Aorta (tissue), 5 donors: ENCODE data around the gene C15orf62. TPM values are rescaled to one million over a fixed set of nuclear protein-coding genes. Genes with fewer than 3 reads are reported as not detected.

ENCODE experiments used
- ATAC-seq: fragments of 200-7000 bp; cut with Tn5 transposase; one replicate; pipeline ENCODE4 v1.9.1; 2022; ENCODE audit warnings: moderate library complexity; ENCODE audit not compliant: low FRiP score
- DNase-seq, 2 donors: peaks; one replicate each; pipeline ENCODE4 v3.0.0-alpha.2; 2020
- H3K27ac ChIP-seq, 2 donors: one replicate each; pipeline ENCODE4 v1.5.1; 2013; ENCODE audit warnings: low read length in 2 of 2, mild to moderate bottlenecking in 2 of 2, moderate library complexity in 2 of 2, control low read depth in 1 of 2, inconsistent platforms in 1 of 2, low read depth in 1 of 2
- H3K27me3 ChIP-seq, 2 donors: one replicate each; pipeline ENCODE4 v1.6.1; 2013; ENCODE audit warnings: control low read depth in 1 of 2, low read length in 1 of 2, mild to moderate bottlenecking in 1 of 2, moderate library complexity in 1 of 2; ENCODE audit not compliant: insufficient read depth in 2 of 2, control insufficient read depth in 1 of 2
- H3K36me3 ChIP-seq, 2 donors: one replicate each; pipeline ENCODE4 v1.6.1; 2013; ENCODE audit warnings: control low read depth in 1 of 2, low read length in 1 of 2, mild to moderate bottlenecking in 1 of 2; ENCODE audit not compliant: insufficient read depth in 2 of 2, control insufficient read depth in 1 of 2
- H3K4me1 ChIP-seq, 2 donors: one replicate each; pipeline ENCODE4 v1.6.1; 2013; ENCODE audit warnings: low read length in 2 of 2, control low read depth in 1 of 2, mild to moderate bottlenecking in 1 of 2, moderate library complexity in 1 of 2; ENCODE audit not compliant: insufficient read depth in 2 of 2, control insufficient read depth in 1 of 2
- H3K4me3 ChIP-seq, 2 donors: one replicate each; pipeline ENCODE4 v1.5.1; 2013; ENCODE audit warnings: low read length in 2 of 2, control low read depth in 1 of 2, mild to moderate bottlenecking in 1 of 2
- H3K9me3 ChIP-seq: one replicate; pipeline ENCODE4 v1.6.1; 2013; ENCODE audit warnings: mild to moderate bottlenecking, low read length; ENCODE audit not compliant: control insufficient read depth
- WGBS, 2 donors: extraction: QIAGEN DNeasy Blood & Tissue Kit; methylation state at CpG; one replicate each; pipeline ENCODE4 v1.1.7; 2013; 5-methylcytosine and 5-hydroxymethylcytosine counted together
- intact Hi-C, 2 donors: fragments of 100-400 bp; cut with DNase I; formaldehyde crosslinking; loops; one replicate each; pipeline versions ENCODE4 v1.14.2 to v1.15.0; 2022
- polyA plus RNA-seq, 2 donors: library from polyadenylated mRNA; stranded (reverse); fragments of 200-250 nt; gene quantifications; one replicate each; pipeline ENCODE4 v1.2.3, GENCODE V29; 2013
- total RNA-seq, 2 donors: library from RNA; stranded (reverse); fragmentation: NEBNext Ultra II Directional; extraction: Animal tissue kit (Norgen Biotek cat#: 25700); gene quantifications; one replicate each; pipeline ENCODE4 v1.2.1, GENCODE V29; 2021
- donor health status: healthy with polysubstance abuse.
- donor health status: Bipolar disorder and iron deficiency.
- donor health status: DM: no; HTN: no; CAD: no.
- donor health status: DM: no; HTN: no; CAD: no.
- donor health status: DM: yes; HTN: yes; CAD: no.

C15orf62 gene
- total and polyA plus RNA-seq, 4 donors: 0.19 to 0.97 (median 0.87) TPM; not detected in 1

GRCh38 chr15:40771242-40771641, 1.5 kb downstream of the C15orf62 start:
- Histone ChIP-seq H3K36me3 (no peaks in the 10 kb centered on the region), H3K27ac (no peak overlapping the region), H3K4me1 (no peaks in the 10 kb centered on the region), H3K27me3 (no peaks in the 10 kb centered on the region), H3K4me3 (no peak overlapping the region), H3K9me3 (no peaks in the 10 kb centered on the region)
- DNase-seq: no peak
- ATAC-seq: no peak
- intact Hi-C loops: no loop called here
- 94 to 95% methylated on average over 5 of the region's 5 CpGs for WGBS, 2 donors

- H3K36me3 ChIP-seq: no peaks in the 10 kb centered on the region
Observed at GRCh38 chr15:40772014-40772413, 2.2 kb downstream of the C15orf62 start.

DNA sequence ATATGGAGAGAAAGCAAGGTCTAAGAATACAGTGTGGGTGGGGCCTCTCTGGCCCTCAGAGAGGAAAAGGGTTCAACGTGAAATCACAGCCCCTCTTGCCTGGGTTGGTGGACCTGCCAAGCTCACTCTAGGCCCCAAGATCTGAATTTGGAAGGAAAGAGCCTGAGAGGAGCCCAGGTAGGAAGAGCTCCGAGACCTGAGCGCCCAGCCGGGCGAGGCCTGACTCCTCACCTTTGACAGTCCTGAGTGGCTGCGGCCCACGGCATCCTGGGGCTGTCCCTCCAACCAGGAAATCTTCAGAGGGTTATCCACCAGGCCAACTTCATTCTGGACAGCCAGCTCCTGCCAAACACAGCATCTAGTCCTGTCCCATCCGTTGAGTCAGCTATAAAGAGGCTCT, 3.7 kb downstream of the C15orf62 start:
- WGBS, 2 donors: 91 to 92% methylated on average over 8 of the region's 8 CpGs
- H3K27me3 ChIP-seq: no peaks in the 10 kb centered on the region
- no peaks in the 10 kb centered on the region for H3K9me3 ChIP-seq
- H3K4me1 ChIP-seq: no peaks in the 10 kb centered on the region
- ATAC-seq: no peak
- peak in 1 of 2 donors; percentile 39 for DNase-seq
- intact Hi-C loops: no loop called here
- no peaks in the 10 kb centered on the region for H3K36me3 ChIP-seq
- no peak overlapping the region for H3K27ac ChIP-seq
- H3K4me3 ChIP-seq: no peak overlapping the region

More at GRCh38 chr15:40772014-40772413, 2.2 kb downstream of the C15orf62 start:
- 87 to 88% methylated on average over 13 of the region's 13 CpGs for WGBS, 2 donors
- H3K9me3 ChIP-seq: no peaks in the 10 kb centered on the region
- intact Hi-C loops: no loop called here
- H3K4me1 ChIP-seq: no peaks in the 10 kb centered on the region
- DNase-seq (no peak), ATAC-seq (no peak)
- H3K27me3 ChIP-seq: no peaks in the 10 kb centered on the region
- H3K27ac ChIP-seq: no peak overlapping the region
- H3K4me3 ChIP-seq: no peak overlapping the region

- Histone ChIP-seq H3K4me1 (no peaks in the 10 kb centered on the region), H3K36me3 (no peaks in the 10 kb centered on the region), H3K4me3 (no peak overlapping the region), H3K9me3 (no peaks in the 10 kb centered on the region), H3K27me3 (no peaks in the 10 kb centered on the region), H3K27ac (no peak overlapping the region)
- intact Hi-C loops: no loop called here
- WGBS, 2 donors: 90 to 92% methylated on average over 6 of the region's 6 CpGs
- ATAC-seq (no peak), DNase-seq (peak in 1 of 2 donors; percentile 30)
Observed at GRCh38 chr15:40773902-40774301, 4.1 kb downstream of the C15orf62 start.

DNA sequence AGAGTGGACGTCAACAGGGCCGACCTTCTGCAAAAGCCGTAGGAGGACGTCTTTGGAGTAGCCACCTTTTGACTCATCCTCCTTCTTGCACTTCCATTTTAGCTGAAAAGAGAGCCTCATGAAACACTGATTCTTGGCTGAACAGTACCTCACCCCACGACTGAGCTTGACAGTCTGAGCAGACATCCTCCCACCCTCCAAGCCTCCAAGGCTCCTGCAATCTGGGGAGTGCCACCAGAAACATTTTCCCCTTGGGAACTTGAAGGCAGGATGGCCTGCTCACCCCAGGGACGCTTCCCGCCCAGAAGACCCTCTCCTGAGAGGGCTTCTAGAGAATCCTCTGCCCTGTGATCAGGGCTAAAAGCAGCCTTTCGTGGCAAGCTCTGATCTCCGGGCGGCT, 5.2 kb downstream of the C15orf62 start:
- Histone ChIP-seq H3K4me3 (no peak overlapping the region), H3K4me1 (no peaks in the 10 kb centered on the region), H3K27ac (no peak overlapping the region), H3K36me3 (peaks cover 0 to 2% of the 10 kb centered on the region in 2 donors), H3K9me3 (no peaks in the 10 kb centered on the region), H3K27me3 (no peaks in the 10 kb centered on the region)
- intact Hi-C loops: no loop called here
- 93% methylated on average over 10 of the region's 10 CpGs for WGBS, 2 donors
- peak in 1 of 2 donors; percentile 35 for DNase-seq
- ATAC-seq: no peak

- intact Hi-C loops: no loop called here
- WGBS, 2 donors: 93% methylated on average over 14 of the region's 14 CpGs
- H3K4me1 ChIP-seq: no peaks in the 10 kb centered on the region
- H3K36me3 ChIP-seq: peaks cover 0 to 2% of the 10 kb centered on the region in 2 donors
- H3K27ac ChIP-seq: no peak overlapping the region
- H3K4me3 ChIP-seq: no peak overlapping the region
- no peaks in the 10 kb centered on the region for H3K9me3 ChIP-seq
- ATAC-seq: no peak
- no peaks in the 10 kb centered on the region for H3K27me3 ChIP-seq
- DNase-seq: peak in 1 of 2 donors; percentile 55
Observed at GRCh38 chr15:40775740-40776536, 6.2 kb downstream of the C15orf62 start.

DNA sequence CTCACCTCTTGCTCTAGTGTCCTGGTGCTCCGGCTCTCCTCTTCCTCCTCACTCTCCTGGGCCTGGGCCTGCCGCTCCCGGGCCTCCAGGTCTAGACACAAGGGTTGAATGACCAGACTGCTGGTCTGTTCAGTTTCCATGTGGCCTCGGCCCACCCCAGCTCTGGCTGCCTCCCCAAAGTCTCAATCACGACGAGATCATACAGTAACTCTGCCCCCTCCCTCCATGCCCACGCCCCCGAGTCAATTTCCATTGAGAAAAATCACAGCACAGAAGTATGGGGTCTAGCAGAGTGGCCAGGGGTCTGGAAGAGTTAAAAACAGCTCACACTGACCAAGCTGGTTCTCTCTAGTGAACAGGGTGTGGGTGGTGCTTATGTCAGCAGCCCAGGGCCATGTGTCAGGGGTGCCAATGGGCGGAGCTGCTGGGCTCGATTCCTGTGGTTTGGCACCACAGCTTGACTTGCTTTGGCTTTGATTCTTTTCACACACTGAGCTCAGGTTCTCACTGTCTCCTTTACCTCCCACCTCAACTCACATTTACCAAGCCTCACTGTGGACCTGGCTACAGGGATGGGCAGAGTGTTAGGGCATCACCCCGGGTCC, 6.9 kb downstream of the C15orf62 start:
- peak; percentile 39 for ATAC-seq
- intact Hi-C loops: no loop called here

DNA sequence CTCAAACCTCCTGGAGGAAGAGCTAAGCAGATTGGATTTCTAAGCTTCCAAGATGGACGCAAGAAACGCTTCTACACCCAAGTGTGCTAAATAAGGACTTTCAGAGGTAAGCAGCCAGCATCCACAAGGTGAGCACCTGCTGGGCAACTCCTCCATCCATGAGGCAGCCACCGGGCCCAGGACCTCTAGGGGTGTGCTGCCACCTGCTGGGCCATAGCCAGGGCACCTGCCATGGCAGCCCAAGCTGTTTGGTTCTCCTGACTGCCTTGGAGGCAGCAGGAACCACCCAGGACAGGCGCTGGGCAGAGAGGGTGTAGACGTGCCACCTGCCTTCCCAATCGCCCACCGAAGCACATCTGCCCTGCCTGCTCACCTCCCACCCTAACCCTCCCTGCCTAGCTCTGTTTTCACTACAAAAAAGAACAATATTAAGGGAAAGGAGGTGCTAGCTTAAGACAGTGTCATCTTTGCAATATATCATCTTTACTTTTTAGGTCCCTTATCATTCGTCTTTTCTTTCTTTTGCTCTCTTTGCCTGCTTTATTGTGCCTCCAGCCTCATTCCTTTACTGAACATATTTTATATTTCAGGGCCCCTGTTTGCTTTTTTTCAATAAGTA, 12.9 kb downstream of the C15orf62 start:
- peak; percentile 59 for ATAC-seq
- intact Hi-C loops: no loop called here
- no peak overlapping the region for H3K27ac ChIP-seq
- peaks cover 0 to 2% of the 10 kb centered on the region in 2 donors for H3K36me3 ChIP-seq
- no peaks in the 10 kb centered on the region for H3K9me3 ChIP-seq
- H3K4me1 ChIP-seq: no peaks in the 10 kb centered on the region
- DNase-seq: no peak
- 71 to 72% methylated on average over 8 of the region's 8 CpGs for WGBS, 2 donors
- H3K4me3 ChIP-seq: no peak overlapping the region
- H3K27me3 ChIP-seq: no peaks in the 10 kb centered on the region

More for the DNA sequence above, 6.9 kb downstream of the C15orf62 start:
- Histone ChIP-seq H3K36me3 (peaks cover 0 to 2% of the 10 kb centered on the region in 2 donors), H3K9me3 (no peaks in the 10 kb centered on the region), H3K27me3 (no peaks in the 10 kb centered on the region), H3K4me3 (no peak overlapping the region), H3K4me1 (no peaks in the 10 kb centered on the region), H3K27ac (no peak overlapping the region)
- DNase-seq: peak; percentile 68 to 70
- WGBS, 2 donors: 64% methylated on average over 11 of the region's 11 CpGs
